ENCODE results near the gene AUNIP. TPM values are rescaled to one million over a fixed set of nuclear protein-coding genes. Genes with fewer than 3 reads are reported as not detected.

The AUNIP gene
- polyA plus RNA-seq, 1 experiment: 1.4 TPM

GRCh38 chr1:25818569-25818968 is 40.7 kb downstream of the AUNIP start:
- POLR2A ChIA-PET: no interaction called here

DNA sequence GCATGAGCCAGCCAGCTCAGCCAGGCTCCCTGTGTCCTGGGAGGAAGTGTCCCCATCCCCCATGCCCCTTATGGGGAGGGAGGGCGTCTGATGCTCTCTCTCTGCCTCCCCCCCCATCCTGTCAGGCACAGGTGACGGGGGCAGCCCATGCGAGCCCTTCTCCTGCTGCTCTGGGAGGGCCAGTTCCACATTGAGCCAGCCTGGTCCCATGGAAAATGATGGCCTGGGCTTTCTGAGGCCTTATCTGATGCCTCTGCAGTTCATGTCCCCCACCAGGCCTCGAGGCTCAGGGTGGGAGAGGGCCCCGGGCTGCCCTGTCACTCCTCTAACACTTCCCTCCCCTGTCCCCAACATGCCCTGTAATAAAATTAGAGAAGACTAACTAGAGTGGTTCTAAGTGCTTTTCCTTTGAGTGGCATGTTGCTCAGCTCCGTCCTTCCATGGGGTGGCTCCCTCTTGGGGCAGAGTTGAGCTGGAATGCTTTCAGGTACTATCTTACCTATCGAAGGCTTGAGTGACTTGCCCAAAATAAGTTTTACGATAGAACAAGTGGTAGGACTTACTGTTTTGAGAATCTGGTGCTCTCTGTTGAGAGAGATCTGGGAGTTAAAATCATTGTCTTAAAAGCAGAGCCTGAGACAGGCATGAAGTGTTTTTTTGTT is 41.3 kb downstream of the AUNIP start:
- no peak for DNase-seq (ENCODE audit: low read depth)
- no peak overlapping the region for H3K4me3 ChIP-seq (ENCODE audit: low read depth, low read length)
- H3K36me3 ChIP-seq (ENCODE audit: control insufficient read depth, insufficient read depth, low read length): peaks cover 23% of the 10 kb centered on the region
- ChIA-PET CTCF (interaction anchor here (2.3 to 3.3 kb wide), 2 partner anchors 8 to 210 kb away, joined by 5 to 14 read pairs; no protein-coding TSS in a partner anchor), POLR2A (no interaction called here)
- H3K27me3 ChIP-seq (ENCODE audit: control insufficient read depth, insufficient read depth, low read length): no peaks in the 10 kb centered on the region
- TF ChIP-seq, protein P1, sequence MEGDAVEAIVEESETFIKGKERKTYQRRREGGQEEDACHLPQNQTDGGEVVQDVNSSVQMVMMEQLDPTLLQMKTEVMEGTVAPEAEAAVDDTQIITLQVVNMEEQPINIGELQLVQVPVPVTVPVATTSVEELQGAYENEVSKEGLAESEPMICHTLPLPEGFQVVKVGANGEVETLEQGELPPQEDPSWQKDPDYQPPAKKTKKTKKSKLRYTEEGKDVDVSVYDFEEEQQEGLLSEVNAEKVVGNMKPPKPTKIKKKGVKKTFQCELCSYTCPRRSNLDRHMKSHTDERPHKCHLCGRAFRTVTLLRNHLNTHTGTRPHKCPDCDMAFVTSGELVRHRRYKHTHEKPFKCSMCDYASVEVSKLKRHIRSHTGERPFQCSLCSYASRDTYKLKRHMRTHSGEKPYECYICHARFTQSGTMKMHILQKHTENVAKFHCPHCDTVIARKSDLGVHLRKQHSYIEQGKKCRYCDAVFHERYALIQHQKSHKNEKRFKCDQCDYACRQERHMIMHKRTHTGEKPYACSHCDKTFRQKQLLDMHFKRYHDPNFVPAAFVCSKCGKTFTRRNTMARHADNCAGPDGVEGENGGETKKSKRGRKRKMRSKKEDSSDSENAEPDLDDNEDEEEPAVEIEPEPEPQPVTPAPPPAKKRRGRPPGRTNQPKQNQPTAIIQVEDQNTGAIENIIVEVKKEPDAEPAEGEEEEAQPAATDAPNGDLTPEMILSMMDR (IDR thresholded peaks at IDR 0.05; ENCODE audit: insufficient read depth, low read depth, low read length): peak; percentile 32; the same call in 1 of the 2 replicates

More at GRCh38 chr1:25818569-25818968, 40.7 kb downstream of the AUNIP start:
- CTCF ChIA-PET: interaction anchor here (2.3 to 3.3 kb wide), 2 partner anchors 9 to 211 kb away, joined by 5 to 14 read pairs; no protein-coding TSS in a partner anchor
- H3K4me3 ChIP-seq (ENCODE audit: low read depth, low read length): no peak overlapping the region; the same call in 1 of the 2 replicates
- no peak for DNase-seq (ENCODE audit: low read depth)
- no peaks in the 10 kb centered on the region for H3K27me3 ChIP-seq (ENCODE audit: control insufficient read depth, insufficient read depth, low read length)
- peaks cover 19% of the 10 kb centered on the region for H3K36me3 ChIP-seq (ENCODE audit: control insufficient read depth, insufficient read depth, low read length)
- TF ChIP-seq, protein P1 (IDR thresholded peaks at IDR 0.05; ENCODE audit: insufficient read depth, low read depth, low read length): no peak

DNA sequence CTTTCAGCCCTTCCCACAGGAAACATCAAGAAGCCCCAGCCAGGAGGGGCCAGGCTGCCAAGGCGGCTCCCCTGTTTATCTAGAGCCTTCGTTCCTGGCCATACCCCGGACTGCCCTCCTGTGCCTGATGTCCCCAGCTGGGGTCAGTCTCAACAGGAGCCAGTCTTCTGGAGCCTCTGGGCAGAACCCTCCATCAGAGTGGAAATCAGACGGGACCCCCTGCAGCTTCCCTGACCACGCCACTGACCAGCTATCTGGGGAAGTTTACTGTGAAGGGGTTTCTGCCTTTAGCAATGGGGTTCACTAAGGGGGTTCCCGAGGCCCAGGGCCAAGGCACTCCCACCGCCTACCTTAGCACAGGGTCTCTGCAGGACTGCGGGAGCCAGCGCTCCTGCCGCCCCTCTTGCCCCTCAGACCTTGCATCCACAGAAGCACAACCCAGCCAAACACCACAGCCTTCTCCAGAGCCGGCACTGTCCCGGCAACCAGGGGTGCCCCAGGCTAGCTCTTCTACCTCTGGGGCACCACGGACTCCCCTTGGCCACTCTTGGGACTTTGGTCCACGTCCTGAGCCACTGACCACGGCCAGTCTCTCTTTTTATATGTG is 43.0 kb downstream of the AUNIP start:
- no peaks in the 10 kb centered on the region for H3K27me3 ChIP-seq (ENCODE audit: control insufficient read depth, insufficient read depth, low read length)
- TF ChIP-seq, protein P1 (IDR thresholded peaks at IDR 0.05; ENCODE audit: insufficient read depth, low read depth, low read length): no peak
- H3K4me3 ChIP-seq (ENCODE audit: low read depth, low read length): no peak overlapping the region
- ChIA-PET CTCF (interaction anchor here (1.2 kb wide), 1 partner anchor 9 kb away, joined by 3 read pairs; no protein-coding TSS in a partner anchor), POLR2A (no interaction called here)
- DNase-seq (ENCODE audit: low read depth): no peak
- peaks cover 31% of the 10 kb centered on the region for H3K36me3 ChIP-seq (ENCODE audit: control insufficient read depth, insufficient read depth, low read length)

DNA sequence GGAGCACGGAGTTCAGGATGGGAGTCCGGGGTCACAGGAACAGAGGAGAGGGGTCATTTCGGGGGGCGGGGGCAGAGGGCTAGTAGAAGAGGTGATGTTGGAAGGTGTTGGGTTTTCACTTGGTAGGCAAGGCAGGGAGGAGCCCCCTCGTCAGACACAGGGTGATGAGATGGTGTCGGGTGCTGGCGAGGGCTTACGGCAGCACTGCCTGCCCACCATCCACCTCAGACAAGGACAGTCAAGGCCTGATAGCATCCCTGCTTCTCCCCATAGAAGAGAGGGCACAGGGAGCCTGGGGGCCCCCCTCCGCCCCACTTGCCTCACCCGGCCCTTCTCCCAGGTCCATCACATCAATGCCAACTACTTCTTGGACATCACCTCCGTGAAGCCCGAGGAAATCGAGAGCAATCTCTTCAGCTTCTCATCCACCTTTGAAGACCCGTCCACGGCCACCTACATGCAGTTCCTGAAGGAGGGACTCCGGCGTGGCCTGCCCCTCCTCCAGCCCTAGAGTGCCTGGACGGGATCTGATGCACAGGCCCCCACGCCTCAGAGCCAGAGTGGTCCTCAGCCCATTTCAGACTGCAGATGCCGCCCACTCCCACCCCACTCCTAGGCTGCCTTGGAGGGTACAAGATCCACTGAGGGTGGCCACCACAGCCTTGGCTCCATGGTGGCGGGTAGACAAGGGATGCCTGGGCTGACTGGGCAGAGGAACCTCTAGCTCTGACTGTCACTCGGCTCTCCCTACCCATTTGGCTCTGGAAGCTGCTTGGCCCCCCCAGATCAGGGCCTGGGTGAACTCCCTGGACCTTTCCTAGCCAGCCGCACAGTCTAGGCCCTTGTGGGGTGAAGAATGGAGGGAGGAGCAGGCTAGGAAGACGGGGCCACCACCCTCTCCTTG is 43.8 kb downstream of the AUNIP start:
- H3K4me3 ChIP-seq (ENCODE audit: low read depth, low read length): no peak overlapping the region
- TF ChIP-seq, protein P1 (IDR thresholded peaks at IDR 0.05; ENCODE audit: insufficient read depth, low read depth, low read length): no peak
- DNase-seq (ENCODE audit: low read depth): no peak
- H3K27me3 ChIP-seq (ENCODE audit: control insufficient read depth, insufficient read depth, low read length): no peaks in the 10 kb centered on the region
- ChIA-PET POLR2A (no interaction called here), CTCF (no interaction called here)
- H3K36me3 ChIP-seq (ENCODE audit: control insufficient read depth, insufficient read depth, low read length): peaks cover 33% of the 10 kb centered on the region

Data from BJ (cell line).